Smooth muscle cell (in vitro differentiated cells): ENCODE measurements around the gene CCDC57. TPM values are rescaled to one million over a fixed set of nuclear protein-coding genes. Genes with fewer than 3 reads are reported as not detected.

Experiments
- DNase-seq: peaks from one replicate; lab custom pipeline; 2025; ENCODE audit not compliant: unreplicated experiment; lab: John Stamatoyannopoulos, UW
- H2AFZ ChIP-seq: fragments of 200-600 bp; sonication (generic); 2 replicates; pipeline ENCODE4 v1.6.0; 2016; ENCODE audit warnings: antibody characterized with exemption, low read depth, mild to moderate bottlenecking
- H3F3A ChIP-seq: fragments of 200-600 bp; sonication (generic); 2 replicates; pipeline ENCODE4 v1.6.0; 2017; ENCODE audit warnings: antibody characterized with exemption, low read depth
- H3K27ac ChIP-seq: fragments of 200-600 bp; sonication (generic); 2 replicates; pipeline ENCODE4 v1.5.1; 2016; ENCODE audit warnings: low read depth, mild to moderate bottlenecking
- H3K27me3 ChIP-seq: fragments of 200-600 bp; sonication (generic); 2 replicates; pipeline ENCODE4 v1.6.1; 2016; ENCODE audit warnings: low read depth, mild to moderate bottlenecking
- H3K36me3 ChIP-seq: fragments of 200-600 bp; sonication (generic); 2 replicates; pipeline ENCODE4 v1.5.1; 2016; ENCODE audit warnings: low read depth
- H3K4me1 ChIP-seq: fragments of 200-600 bp; sonication (generic); 2 replicates; pipeline ENCODE4 v1.5.1; 2016; ENCODE audit warnings: low read depth
- H3K4me2 ChIP-seq: fragments of 200-600 bp; sonication (generic); 2 replicates; pipeline ENCODE4 v1.6.0; 2016; ENCODE audit warnings: mild to moderate bottlenecking
- H3K4me3 ChIP-seq: fragments of 200-600 bp; sonication (generic); 2 replicates; pipeline ENCODE4 v1.5.1; 2016; ENCODE audit warnings: mild to moderate bottlenecking
- H3K79me2 ChIP-seq: fragments of 200-600 bp; sonication (generic); 2 replicates; pipeline ENCODE4 v1.6.0; 2016; ENCODE audit warnings: low read depth, mild to moderate bottlenecking
- H3K9ac ChIP-seq: fragments of 200-600 bp; sonication (generic); 2 replicates; pipeline ENCODE4 v1.6.0; 2016; ENCODE audit warnings: low read depth
- H3K9me3 ChIP-seq: fragments of 200-600 bp; sonication (generic); replicated peaks from 2 replicates; pipeline ENCODE4 v1.5.1; 2016; ENCODE audit warnings: low read depth
- H4K20me1 ChIP-seq: fragments of 200-600 bp; sonication (generic); 2 replicates; pipeline ENCODE4 v1.6.0; 2016; ENCODE audit warnings: low read depth
- WGBS: methylation state at CpG from one replicate; pipeline ENCODE4 v1.1.7; 2016; ENCODE audit warnings: low lambda C conversion rate; 5-methylcytosine and 5-hydroxymethylcytosine counted together
- polyA plus RNA-seq: library from polyadenylated mRNA; unstranded; fragments of >200 nt; fragmentation: Nextera tagmentation; extraction: Ambion mirVana; gene quantifications from 2 replicates; pipeline ENCODE4 v1.2.1, GENCODE V29; 2016
- total RNA-seq: library from RNA; depleted of rRNA; stranded (reverse); fragments of >200 nt; gene quantifications from 2 replicates; pipeline ENCODE4 v1.2.3, GENCODE V29; 2014
- TF ChIP-seq, protein P1 (sequence below): fragments of 200-600 bp; sonication (generic); IDR thresholded peaks from 2 replicates; pipeline ENCODE4 v1.5.1; 2017; ENCODE audit warnings: borderline replicate concordance, mild to moderate bottlenecking, antibody characterized with exemption; ENCODE audit not compliant: insufficient read depth, poor library complexity, severe bottlenecking

Gene CCDC57
- total and polyA plus RNA-seq, 2 experiments from 2014 or later = 18.3 to 23.1 TPM

DNA sequence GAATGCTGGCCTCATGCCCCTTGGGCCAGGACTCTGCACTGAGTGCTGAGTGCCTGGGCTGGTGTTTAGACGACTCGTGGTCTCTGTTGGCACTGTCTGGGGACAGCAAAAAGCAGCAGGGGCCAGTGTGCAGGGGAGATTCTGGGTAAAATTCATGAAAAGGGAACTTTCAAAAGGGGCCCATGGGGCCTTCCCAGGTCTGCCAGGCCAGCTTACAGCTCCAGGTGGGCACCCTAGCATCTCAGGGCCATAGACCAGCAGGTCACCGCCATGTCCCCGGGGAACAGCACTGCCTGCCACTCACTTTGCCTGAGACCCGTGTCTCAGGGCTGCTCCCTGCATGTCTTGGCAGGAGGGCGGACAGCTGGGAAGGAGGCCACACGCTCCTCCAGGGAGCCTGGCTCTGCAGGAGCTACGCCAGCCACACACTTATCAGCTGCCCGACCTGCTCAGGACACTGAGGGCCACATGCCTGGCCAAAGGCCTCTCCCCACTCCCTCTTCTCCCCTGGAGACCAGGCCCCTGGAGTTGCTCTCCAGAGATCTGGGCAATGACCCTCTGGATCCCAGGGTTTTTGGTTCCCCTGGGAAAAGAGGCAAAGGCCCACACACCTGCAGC is 105.8 kb downstream of the CCDC57 start:
- WGBS = 69% methylated on average over 9 of the region's 9 CpGs
- TF ChIP-seq, protein P1, sequence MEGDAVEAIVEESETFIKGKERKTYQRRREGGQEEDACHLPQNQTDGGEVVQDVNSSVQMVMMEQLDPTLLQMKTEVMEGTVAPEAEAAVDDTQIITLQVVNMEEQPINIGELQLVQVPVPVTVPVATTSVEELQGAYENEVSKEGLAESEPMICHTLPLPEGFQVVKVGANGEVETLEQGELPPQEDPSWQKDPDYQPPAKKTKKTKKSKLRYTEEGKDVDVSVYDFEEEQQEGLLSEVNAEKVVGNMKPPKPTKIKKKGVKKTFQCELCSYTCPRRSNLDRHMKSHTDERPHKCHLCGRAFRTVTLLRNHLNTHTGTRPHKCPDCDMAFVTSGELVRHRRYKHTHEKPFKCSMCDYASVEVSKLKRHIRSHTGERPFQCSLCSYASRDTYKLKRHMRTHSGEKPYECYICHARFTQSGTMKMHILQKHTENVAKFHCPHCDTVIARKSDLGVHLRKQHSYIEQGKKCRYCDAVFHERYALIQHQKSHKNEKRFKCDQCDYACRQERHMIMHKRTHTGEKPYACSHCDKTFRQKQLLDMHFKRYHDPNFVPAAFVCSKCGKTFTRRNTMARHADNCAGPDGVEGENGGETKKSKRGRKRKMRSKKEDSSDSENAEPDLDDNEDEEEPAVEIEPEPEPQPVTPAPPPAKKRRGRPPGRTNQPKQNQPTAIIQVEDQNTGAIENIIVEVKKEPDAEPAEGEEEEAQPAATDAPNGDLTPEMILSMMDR = no peak
- Histone ChIP-seq H3K9me3 (no peaks in the 10 kb centered on the region), H2AFZ (no peak overlapping the region), H3K36me3 (no peaks in the 10 kb centered on the region), H3F3A (peaks cover 3% of the 10 kb centered on the region), H4K20me1 (no peaks in the 10 kb centered on the region), H3K27ac (peak overlapping the region; percentile 12), H3K79me2 (no peaks in the 10 kb centered on the region), H3K4me1 (peaks cover 29% of the 10 kb centered on the region), H3K27me3 (no peaks in the 10 kb centered on the region), H3K9ac (no peak overlapping the region), H3K4me2 (peak overlapping the region; percentile 43), H3K4me3 (no peak overlapping the region)
- DNase-seq = no peak

DNA sequence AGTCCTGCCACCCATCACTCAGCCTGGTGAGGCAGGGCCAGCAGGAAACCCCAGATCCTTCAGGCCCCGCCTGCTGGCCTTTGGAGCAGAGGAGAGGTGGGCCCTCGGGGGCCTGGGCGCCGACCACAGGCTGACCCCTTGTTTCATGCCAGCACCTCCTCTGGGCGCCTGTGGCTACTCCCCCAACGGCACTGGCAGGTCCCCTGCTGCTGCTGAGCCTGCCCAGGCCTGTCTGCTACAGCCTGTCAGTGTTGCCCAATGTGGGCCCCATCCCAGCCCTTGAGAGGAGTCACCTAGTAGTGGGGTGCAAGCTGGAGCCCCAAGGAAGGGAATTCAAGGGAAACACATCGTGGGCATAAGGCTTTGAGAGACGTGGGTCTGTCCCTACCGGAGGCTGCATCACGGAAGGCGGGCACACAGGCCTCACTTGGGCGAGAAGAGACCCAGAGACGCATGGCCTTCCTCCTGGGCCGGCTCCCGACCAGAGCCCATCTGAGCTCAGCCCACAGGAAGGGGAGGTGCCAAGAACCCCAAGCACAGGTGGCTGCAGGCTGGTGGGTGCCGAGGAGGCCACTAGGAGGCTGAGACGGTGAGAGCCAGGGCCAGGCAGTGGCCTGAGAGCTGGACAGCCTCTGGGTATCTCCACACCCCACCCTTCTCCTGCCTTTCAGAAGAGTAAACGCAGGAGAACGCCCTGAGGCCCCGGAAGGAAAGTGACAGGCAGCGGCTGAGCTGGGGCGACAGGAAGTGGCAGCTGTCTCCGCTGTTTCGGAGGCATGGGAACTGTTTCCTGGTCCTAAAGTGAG is 106.6 kb downstream of the CCDC57 start:
- H3K36me3 ChIP-seq = no peaks in the 10 kb centered on the region
- no peak for DNase-seq
- H3K27ac ChIP-seq = peak overlapping the region; percentile 12
- H2AFZ ChIP-seq = no peak overlapping the region
- 42% methylated on average over 24 of the region's 24 CpGs for WGBS
- H3K79me2 ChIP-seq = no peaks in the 10 kb centered on the region
- H3K4me1 ChIP-seq = peaks cover 29% of the 10 kb centered on the region
- peak overlapping the region; percentile 43 for H3K4me2 ChIP-seq
- no peaks in the 10 kb centered on the region for H3K9me3 ChIP-seq
- H3K4me3 ChIP-seq = no peak overlapping the region
- TF ChIP-seq, protein P1 = peak; percentile 26
- H4K20me1 ChIP-seq = no peaks in the 10 kb centered on the region
- no peak overlapping the region for H3K9ac ChIP-seq
- peaks cover 3% of the 10 kb centered on the region for H3F3A ChIP-seq
- no peaks in the 10 kb centered on the region for H3K27me3 ChIP-seq

DNA sequence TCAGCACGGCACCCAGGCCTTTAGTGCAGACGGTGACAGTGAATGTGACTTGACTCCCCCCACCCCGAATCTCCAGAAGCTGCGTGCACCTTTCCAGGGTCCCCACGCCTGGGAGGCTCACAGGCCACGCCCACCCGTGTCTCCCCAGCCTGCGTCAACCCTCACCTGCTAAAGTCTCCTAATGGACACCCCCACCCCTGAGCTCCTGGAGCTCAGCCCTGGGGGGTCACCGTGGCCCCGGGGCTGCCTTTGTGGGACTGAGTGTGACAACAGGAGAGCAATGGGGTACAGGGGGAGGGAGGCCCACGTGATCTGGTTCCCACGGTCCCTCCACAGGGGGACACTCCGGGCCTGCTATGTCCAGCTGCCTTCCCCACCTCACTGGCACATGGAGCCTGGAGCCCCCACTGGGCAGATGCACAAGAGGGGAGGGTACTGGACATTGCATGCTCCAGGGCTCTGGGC is 107.2 kb downstream of the CCDC57 start:
- TF ChIP-seq, protein P1 = no peak
- peaks cover 32% of the 10 kb centered on the region for H3K4me1 ChIP-seq
- H3K27me3 ChIP-seq = no peaks in the 10 kb centered on the region
- WGBS = 94% methylated on average over 13 of the region's 13 CpGs
- no peak overlapping the region for H3K4me2 ChIP-seq
- no peak overlapping the region for H3K4me3 ChIP-seq
- H3K36me3 ChIP-seq = no peaks in the 10 kb centered on the region
- H4K20me1 ChIP-seq = no peaks in the 10 kb centered on the region
- H3K9me3 ChIP-seq = no peaks in the 10 kb centered on the region
- H2AFZ ChIP-seq = no peak overlapping the region
- no peak overlapping the region for H3K27ac ChIP-seq
- H3K79me2 ChIP-seq = no peaks in the 10 kb centered on the region
- peaks cover 9% of the 10 kb centered on the region for H3F3A ChIP-seq
- DNase-seq = no peak
- H3K9ac ChIP-seq = no peak overlapping the region
